Jurkat, Clone E6-1 (cell line): ENCODE measurements around the gene SERPINB10.
A peak's percentile ranks its signal among the peaks of the same experiment; 100 is the strongest.
"Not testable (repeated sequence)": the region's sequence is repeated elsewhere in the genome, so short reads cannot be mapped to it uniquely, and the experiment has no call there.

Experiments used
- DNase-seq: peaks from one replicate; pipeline ENCODE4 v3.0.0-alpha.2; 2011; ENCODE audit warnings: low read depth, low spot score
- H3K4me3 ChIP-seq: 2 replicates; pipeline ENCODE4 v1.5.1; 2011; ENCODE audit warnings: mild to moderate bottlenecking, low read length, control low read depth, moderate library complexity

The SERPINB10 gene

DNA sequence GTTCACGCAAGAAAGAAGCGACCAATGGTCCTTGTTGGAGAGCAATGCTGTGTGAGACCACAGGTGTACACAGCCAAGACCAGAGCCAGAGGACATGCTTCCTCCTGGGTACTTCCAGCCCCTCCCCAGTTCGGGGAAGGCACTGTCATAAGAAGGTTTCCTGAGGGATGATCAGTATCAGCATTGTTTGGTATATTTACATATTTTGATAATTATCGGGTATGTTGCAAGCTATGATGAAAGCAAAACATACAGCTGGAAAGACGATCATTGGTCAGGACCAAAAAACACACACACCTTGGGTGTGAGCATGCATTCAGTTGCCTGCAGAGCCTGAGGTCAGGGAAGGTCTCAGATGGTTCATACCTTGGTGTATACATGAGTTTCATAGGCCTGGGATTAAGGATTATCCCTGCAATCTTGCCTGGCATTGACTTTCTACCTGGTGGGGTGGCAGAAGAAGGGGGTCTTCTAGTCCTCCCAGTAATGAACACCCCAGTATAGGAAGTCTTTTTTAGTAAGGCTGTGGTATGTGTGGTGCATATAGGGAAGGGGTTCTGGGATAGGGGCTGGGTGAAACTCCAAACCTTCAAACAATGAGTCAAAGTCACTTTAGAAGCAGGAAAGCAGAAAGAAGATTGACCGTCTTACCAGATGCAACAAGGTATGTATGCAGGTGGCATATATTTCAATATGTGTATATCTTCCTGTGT is 17.4 kb upstream of the SERPINB10 start:
- no peak for DNase-seq

GRCh38 chr18:63890950-63891304 is 16.8 kb upstream of the SERPINB10 start:
- DNase-seq = peak; percentile 56
- no peak overlapping the region for H3K4me3 ChIP-seq

More for the DNA sequence above, 17.4 kb upstream of the SERPINB10 start:
- H3K4me3 ChIP-seq = no peak overlapping the region

DNA sequence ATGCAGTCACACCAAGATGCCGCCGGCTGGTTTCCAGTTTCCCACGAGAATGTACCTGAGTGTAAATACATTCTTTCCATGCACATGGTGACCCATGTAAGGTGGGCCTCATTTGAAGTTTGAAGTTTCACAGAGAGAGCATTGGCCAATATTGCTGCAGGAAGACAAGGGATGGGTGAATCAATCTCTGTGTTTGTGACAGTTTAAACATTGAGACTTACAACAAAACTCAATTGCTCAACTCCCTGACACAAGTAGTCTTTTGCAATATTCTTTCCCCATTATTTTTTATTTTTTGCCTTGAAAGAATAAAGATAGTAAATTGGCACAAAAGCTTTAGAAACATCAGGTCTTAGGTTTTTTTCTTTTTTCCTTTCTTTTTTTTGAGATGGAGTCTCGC is 15.2 kb upstream of the SERPINB10 start:
- no peak for DNase-seq
- H3K4me3 ChIP-seq = no peak overlapping the region

DNA sequence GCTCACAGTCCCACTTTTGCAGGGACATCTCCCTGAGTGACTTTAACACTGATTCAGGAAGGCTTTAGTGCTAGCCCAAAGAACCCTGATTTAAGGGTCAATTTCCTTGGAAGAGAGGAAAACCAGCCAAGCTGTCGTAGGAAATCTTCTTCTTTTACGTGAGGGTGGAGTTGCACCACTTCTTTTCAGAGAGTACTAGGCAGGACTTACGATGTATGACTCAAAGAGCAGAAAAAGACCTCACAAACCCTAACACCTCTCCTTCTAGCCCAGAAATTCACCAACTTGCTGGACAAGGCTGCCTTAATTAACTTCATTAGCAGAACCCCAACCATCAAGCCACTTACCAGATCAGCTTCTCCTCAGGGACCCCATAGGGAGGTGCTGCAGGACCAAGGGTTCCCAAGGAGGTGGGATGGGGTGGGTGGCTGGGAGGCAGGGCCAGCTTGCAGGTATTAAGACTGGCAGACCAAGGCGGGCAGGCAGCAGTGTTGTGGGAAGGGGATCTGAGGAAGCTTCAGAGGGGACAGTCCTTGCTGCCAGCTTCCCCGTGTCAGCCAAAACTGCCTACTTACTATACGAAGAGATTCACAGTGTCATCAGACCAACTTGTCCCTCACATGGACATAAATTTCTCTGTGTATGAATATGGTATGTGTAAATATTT is 13.5 kb upstream of the SERPINB10 start:
- DNase-seq = no peak
- H3K4me3 ChIP-seq = no peak overlapping the region

- peak; percentile 41 for DNase-seq
- no peak overlapping the region for H3K4me3 ChIP-seq
These were observed 12.6 kb upstream of the SERPINB10 start for GRCh38 chr18:63895190-63895589.

DNA sequence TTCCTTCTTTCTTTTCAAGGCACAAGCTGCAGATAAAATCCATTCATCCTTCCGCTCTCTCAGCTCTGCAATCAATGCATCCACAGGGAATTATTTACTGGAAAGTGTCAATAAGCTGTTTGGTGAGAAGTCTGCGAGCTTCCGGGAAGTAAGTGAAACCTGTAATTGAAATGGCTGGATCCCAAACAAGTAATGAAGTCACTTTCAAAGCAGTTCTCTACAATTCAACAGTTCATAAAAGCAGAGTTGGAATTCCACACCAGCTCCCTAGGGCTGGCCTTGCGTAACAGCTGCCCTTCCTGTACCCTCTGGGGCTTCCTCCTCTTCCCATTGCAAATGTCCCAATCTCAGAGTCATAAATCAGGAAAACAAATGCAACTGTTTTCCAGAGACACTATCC is 10.7 kb upstream of the SERPINB10 start:
- no peak for DNase-seq
- no peak overlapping the region for H3K4me3 ChIP-seq

DNA sequence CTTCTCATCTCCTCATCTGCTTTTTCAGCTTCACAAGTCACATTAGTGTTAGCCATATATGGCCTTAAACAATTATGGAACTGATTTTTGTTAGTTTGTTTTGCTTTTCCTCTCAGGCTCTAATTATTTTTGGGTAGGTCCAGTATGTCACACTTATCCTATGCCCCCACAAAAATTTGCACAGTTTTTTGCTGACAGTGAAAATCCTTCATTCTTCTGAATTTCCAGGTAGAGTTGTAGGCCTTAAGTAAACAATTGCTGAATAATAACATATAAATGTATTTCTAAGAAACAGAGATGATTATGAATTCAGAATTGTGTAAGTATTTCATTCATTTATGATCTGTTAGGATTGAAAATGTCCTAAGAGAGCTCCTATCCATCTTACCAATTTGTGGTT is 8.6 kb upstream of the SERPINB10 start:
- DNase-seq = no peak
- H3K4me3 ChIP-seq = no peak overlapping the region

DNA sequence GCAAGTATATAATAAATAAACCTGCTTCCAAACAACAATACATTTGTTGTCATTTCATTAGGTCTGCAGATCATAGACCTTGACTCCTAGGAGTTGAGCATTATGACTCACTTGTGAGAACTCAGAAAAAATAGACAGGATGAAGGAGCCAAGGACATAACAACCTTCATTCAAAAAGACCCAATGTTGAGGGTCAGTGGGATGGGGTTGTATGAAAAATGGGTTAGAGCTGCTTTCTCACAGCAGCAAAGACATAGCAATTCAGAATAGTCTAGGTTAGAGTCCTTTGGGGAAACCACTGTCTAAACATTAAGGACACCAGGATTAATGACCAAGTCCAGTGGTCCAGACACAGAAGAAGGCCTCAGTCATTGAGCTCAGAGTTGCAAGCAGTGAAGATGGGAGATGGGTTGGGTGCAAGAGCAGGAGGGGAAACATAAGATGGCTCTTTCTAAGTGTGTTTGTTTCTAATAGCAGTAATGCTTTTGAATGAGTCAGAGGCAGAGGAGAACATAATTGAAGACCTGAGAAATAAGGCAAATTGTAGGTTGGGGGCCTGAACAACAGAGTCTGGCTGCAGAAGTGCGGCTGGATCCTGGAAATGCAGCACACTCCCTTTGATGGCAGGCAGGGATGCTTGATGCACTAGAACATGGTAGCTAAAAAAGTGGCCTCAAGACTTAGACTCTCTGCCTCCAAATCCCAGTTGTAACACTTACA is 3.7 kb upstream of the SERPINB10 start:
- DNase-seq = no peak

DNA sequence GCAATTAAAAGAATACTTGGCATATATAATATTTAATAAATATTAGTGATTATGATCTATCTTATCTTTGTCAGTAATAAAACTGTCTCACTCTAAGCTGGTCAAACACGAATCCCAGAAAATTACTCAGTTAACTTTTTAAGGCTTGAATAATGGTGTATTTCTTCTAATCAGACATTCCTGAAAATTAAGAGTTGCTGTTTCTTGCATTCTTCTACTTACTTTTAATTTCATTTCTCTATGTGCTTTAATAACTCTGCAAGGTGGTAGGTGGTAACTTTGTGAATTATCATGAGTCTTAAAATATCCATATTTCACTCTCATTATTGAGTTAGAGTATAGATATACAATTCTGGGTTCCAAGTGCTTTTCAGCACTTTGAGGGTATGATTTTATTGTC is 3.1 kb upstream of the SERPINB10 start:
- no peak for DNase-seq
- no peak overlapping the region for H3K4me3 ChIP-seq

More for the DNA sequence above, 3.7 kb upstream of the SERPINB10 start:
- no peak overlapping the region for H3K4me3 ChIP-seq

DNA sequence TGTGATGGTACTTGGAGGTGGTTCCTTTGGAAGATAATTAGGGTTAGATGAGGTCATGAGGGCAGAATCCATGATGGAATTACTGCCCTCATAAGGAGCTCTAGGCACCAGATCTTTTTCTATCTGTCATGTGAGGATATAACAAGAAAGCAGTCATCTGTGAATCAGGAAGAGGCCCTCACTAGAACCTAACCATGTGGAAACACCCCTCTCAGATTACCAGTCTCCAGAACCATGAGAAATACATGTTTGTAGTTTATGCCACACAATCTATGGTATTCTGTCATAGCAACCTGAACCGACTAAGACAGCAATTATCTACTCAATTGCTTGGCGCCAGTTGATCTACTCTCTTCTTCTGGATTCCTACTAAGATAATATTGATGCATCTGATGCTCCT is 2.4 kb upstream of the SERPINB10 start:
- DNase-seq = no peak
- no peak overlapping the region for H3K4me3 ChIP-seq

- DNase-seq = no peak
These were observed 1.7 kb upstream of the SERPINB10 start for GRCh38 chr18:63906056-63906455.

GRCh38 chr18:63908858-63909257 is 1.1 kb downstream of the SERPINB10 start:
- no peak for DNase-seq

More at GRCh38 chr18:63906056-63906455, 1.7 kb upstream of the SERPINB10 start:
- no peak overlapping the region for H3K4me3 ChIP-seq

DNA sequence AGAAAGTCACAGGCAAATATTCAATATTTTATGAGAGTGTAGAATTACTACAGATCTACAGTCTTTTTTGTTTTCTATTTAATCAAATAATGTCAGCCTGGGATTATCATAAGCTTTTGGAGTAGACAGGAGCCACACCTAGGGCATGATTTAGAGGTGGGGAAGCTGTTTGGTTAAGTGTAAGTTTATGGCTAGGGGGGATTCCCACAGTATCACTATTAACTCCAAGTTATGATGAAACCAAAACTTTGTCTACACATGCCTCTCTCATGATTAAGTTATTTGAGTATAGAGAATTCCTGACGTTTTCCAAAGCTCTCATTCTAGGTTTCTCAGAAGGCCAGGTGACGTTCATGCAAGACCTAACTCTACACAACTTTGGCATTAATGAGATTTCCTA is 2.1 kb downstream of the SERPINB10 start:
- no peak overlapping the region for H3K4me3 ChIP-seq
- DNase-seq = no peak

More at GRCh38 chr18:63908858-63909257, 1.1 kb downstream of the SERPINB10 start:
- no peak overlapping the region for H3K4me3 ChIP-seq

GRCh38 chr18:63917817-63918216 is 10.1 kb downstream of the SERPINB10 start:
- no peak overlapping the region for H3K4me3 ChIP-seq
- no peak for DNase-seq

GRCh38 chr18:63922049-63922448 is 14.3 kb downstream of the SERPINB10 start:
- no peak for DNase-seq
- no peak overlapping the region for H3K4me3 ChIP-seq

DNA sequence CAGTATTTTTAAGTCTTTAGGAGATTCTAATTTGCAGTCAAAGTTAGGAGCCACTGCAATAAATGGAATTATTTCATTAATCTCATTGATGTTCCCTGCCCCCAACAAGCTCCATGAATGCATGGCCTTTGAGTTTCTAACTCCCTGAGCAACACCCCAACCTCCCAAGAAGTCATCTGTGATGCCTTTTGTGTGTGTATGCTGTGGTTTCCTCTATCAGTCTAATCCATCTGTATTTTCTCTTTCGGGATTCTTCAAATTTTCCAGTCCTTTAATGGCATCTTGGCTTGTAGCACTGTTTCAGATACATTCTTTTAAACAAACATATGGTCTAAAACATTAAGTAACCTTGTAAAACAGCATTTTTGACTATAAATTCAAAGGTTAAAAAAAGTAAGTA is 16.8 kb downstream of the SERPINB10 start:
- DNase-seq = no peak
- H3K4me3 ChIP-seq = no peak overlapping the region

DNA sequence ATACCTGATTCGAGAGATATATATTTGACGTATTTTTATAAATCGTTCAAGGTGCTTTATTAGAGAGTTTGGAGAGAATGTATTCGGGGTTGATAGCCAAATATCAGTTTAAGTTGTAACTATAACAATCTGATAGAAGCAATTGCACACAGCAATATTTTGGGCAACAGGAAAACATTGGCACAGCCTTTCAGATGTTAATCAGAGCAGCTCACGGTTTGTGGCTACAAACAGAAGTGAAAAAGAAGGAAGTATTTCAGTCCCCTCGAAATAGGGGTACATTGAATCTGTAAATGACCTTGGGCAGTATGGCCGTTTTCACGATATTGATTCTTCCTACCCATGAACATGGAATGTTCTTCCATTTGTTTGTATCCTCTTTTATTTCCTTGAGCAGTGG is 20.6 kb downstream of the SERPINB10 start:
- no peak overlapping the region for H3K4me3 ChIP-seq

DNA sequence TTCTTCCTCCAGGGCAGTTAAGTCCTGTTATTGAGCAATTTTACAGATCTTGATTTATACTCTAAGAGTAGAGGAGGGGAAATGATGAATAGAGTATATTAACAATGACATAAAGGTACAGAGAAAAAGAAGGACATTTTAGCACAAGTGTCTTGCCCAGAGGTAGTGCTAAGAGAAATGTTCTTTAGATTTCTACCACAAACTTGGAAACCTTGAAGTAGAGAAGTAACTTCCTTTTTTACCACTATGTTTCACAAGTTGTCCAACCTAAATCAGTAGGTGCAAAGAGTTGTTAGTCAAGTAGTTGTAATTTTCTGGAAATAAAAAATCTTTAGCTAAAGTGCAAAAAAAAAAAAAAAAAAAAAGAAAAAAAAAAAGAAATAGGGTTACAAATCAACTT is 21.6 kb downstream of the SERPINB10 start:
- DNase-seq, H3K4me3 ChIP-seq: not testable (repeated sequence)

More for the DNA sequence above, 20.6 kb downstream of the SERPINB10 start:
- no peak for DNase-seq

- no peak for DNase-seq
- no peak overlapping the region for H3K4me3 ChIP-seq
These were observed 23.1 kb downstream of the SERPINB10 start for GRCh38 chr18:63930773-63931354.
